NT2/D1 (cell line): ENCODE results near the gene CXCL16.
"Not testable (repeated sequence)": the region's sequence is repeated elsewhere in the genome, so short reads cannot be mapped to it uniquely, and the experiment has no call there.

Experiments
- DNase-seq: peaks from one replicate; pipeline ENCODE4 v3.0.0-alpha.2; 2011; ENCODE audit warnings: low read depth, low spot score
- H3K27me3 ChIP-seq: 2 replicates; pipeline ENCODE4 v1.6.0; 2011; ENCODE audit warnings: mild to moderate bottlenecking; ENCODE audit not compliant: insufficient read length, insufficient read depth
- H3K36me3 ChIP-seq: 2 replicates; pipeline ENCODE4 v1.6.1; 2011; ENCODE audit warnings: mild to moderate bottlenecking, low read length, mixed read lengths; ENCODE audit not compliant: insufficient read depth, insufficient read length
- H3K4me1 ChIP-seq: 2 replicates; pipeline ENCODE4 v1.5.1; 2011; ENCODE audit not compliant: insufficient read depth, insufficient read length
- H3K4me3 ChIP-seq: 2 replicates; pipeline ENCODE4 v1.5.1; 2011; ENCODE audit warnings: low read depth; ENCODE audit not compliant: insufficient read length
- H3K9ac ChIP-seq: 2 replicates; pipeline ENCODE4 v1.6.0; 2011; ENCODE audit warnings: low read depth; ENCODE audit not compliant: insufficient read length
- H3K9me3 ChIP-seq: 2 replicates; pipeline ENCODE4 v1.5.1; 2011; ENCODE audit warnings: mild to moderate bottlenecking, low read length; ENCODE audit not compliant: insufficient read depth
- SUZ12 ChIP-seq: IDR thresholded peaks from 2 replicates; pipeline ENCODE4 v1.6.1; 2011; ENCODE audit not compliant: insufficient read length, insufficient read depth; ENCODE audit errors: extremely low read depth
- YY1 ChIP-seq: IDR thresholded peaks from 2 replicates; pipeline ENCODE4 v1.6.1; 2011; ENCODE audit not compliant: insufficient read length, insufficient read depth
- ZNF274 ChIP-seq: IDR thresholded peaks from 2 replicates; pipeline ENCODE4 v1.6.1; 2011; ENCODE audit warnings: mild to moderate bottlenecking, low read depth, low read length

CXCL16 gene

GRCh38 chr17:4718276-4718675 lies 21.5 kb downstream of the CXCL16 start:
- no peaks in the 10 kb centered on the region for H3K27me3 ChIP-seq
- peaks cover 18% of the 10 kb centered on the region for H3K36me3 ChIP-seq
- H3K9me3 ChIP-seq, result no peaks in the 10 kb centered on the region
- peaks cover 17% of the 10 kb centered on the region for H3K4me1 ChIP-seq
- TF ChIP-seq YY1 (no peak), SUZ12 (no peak), ZNF274 (no peak)
- H3K4me3 ChIP-seq, result no peak overlapping the region
- DNase-seq, result no peak
- H3K9ac ChIP-seq, result no peak overlapping the region

GRCh38 chr17:4717791-4718190 lies 21.9 kb downstream of the CXCL16 start:
- DNase-seq, result no peak
- TF ChIP-seq SUZ12 (no peak), YY1 (no peak), ZNF274 (no peak)

GRCh38 chr17:4716081-4716480 lies 23.6 kb downstream of the CXCL16 start:
- Histone ChIP-seq H3K9me3 (no peaks in the 10 kb centered on the region), H3K4me3 (no peak overlapping the region), H3K4me1 (peaks cover 18% of the 10 kb centered on the region), H3K9ac (no peak overlapping the region), H3K36me3 (peaks cover 14% of the 10 kb centered on the region), H3K27me3 (peaks cover 3% of the 10 kb centered on the region)
- DNase-seq, result no peak
- TF ChIP-seq SUZ12 (no peak), YY1 (no peak), ZNF274 (no peak)

More at GRCh38 chr17:4717791-4718190, 21.9 kb downstream of the CXCL16 start:
- Histone ChIP-seq H3K27me3 (no peaks in the 10 kb centered on the region), H3K36me3 (peaks cover 18% of the 10 kb centered on the region), H3K4me3 (no peak overlapping the region), H3K4me1 (peaks cover 17% of the 10 kb centered on the region), H3K9ac (no peak overlapping the region), H3K9me3 (no peaks in the 10 kb centered on the region)

DNA sequence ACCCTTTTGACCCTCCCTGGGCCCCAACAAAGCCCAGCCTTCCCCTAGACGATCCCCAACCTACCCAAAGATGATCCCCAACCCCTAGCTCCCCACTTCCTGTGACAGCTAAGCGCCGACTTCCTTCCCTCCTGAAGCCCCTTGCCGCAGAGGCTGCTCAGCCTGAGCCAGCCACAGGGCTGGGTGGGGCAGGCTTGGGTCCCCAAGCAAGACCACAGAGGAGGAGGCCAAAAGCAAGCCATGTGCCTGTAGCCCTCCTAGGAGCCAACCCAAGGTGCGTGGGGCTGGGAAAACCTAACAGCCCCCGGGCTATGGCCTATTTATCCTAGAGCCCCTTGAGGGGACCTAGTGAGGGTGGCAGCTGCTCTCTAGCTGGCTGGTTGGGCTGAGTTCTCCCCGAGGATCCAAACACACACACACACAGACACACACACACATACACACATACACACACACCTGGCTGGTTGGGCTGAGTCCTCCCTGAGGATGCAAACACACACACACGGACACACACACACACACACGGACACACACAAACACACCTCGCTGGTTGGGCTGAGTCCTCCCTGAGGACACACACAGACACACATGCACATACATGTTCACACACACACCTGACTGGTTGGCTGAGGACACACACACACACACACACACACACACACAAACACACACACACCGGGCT lies 24.5 kb downstream of the CXCL16 start:
- H3K9me3 ChIP-seq, result no peaks in the 10 kb centered on the region
- TF ChIP-seq YY1, result no peak
- TF ChIP-seq SUZ12, result no peak
- no peak for TF ChIP-seq ZNF274
- peaks cover 17% of the 10 kb centered on the region for H3K4me1 ChIP-seq
- no peak for DNase-seq
- H3K36me3 ChIP-seq, result peaks cover 9% of the 10 kb centered on the region
- H3K4me3 ChIP-seq, result no peak overlapping the region
- peaks cover 8% of the 10 kb centered on the region for H3K27me3 ChIP-seq
- no peak overlapping the region for H3K9ac ChIP-seq

GRCh38 chr17:4714340-4715062 lies 25.2 kb downstream of the CXCL16 start:
- H3K9me3 ChIP-seq, H3K4me1 ChIP-seq, H3K9ac ChIP-seq, H3K36me3 ChIP-seq, DNase-seq, H3K4me3 ChIP-seq, H3K27me3 ChIP-seq: not testable (repeated sequence)

GRCh38 chr17:4712526-4712925 lies 27.2 kb downstream of the CXCL16 start:
- Histone ChIP-seq H3K27me3 (peaks cover 8% of the 10 kb centered on the region), H3K4me1 (peaks cover 9% of the 10 kb centered on the region), H3K9ac (no peak overlapping the region), H3K4me3 (no peak overlapping the region), H3K9me3 (peaks cover 9% of the 10 kb centered on the region; the same call in 1 of the 2 replicates), H3K36me3 (peaks cover 3% of the 10 kb centered on the region)
- no peak for DNase-seq
- TF ChIP-seq ZNF274 (no peak), YY1 (no peak), SUZ12 (no peak)

DNA sequence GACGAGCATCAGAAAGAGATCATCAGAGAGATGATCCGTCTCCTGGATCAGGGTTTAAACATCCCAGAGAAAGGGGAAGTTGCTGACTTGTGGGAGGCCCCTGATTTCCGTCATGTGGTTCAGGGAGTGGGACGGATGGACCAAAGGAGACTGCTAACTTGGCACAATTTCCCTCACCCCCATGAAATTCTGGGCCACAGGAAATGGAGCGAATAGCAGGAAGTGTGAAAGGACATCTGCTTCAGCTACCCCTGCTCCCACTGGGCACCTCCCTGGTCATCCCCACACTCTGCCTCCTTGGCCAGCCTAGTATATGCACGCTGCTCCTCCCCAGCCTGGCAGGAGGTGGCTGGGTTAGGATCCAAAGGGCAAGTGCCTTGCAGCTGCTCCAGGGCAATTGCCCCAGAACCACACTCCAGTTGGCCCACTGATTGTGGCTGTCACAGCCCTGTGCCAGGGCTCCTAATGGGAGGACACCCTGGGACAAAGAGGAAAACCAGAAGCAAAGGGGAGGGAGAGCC lies 28.0 kb downstream of the CXCL16 start:
- peaks cover 9% of the 10 kb centered on the region; the same call in 1 of the 2 replicates for H3K9me3 ChIP-seq
- peak overlapping the region; percentile 60 for H3K4me3 ChIP-seq
- no peak for DNase-seq
- peaks cover 8% of the 10 kb centered on the region for H3K27me3 ChIP-seq
- H3K4me1 ChIP-seq, result peaks cover 9% of the 10 kb centered on the region
- TF ChIP-seq SUZ12 (no peak), ZNF274 (no peak)
- H3K9ac ChIP-seq, result peak overlapping the region; percentile 83
- H3K36me3 ChIP-seq, result no peaks in the 10 kb centered on the region
